RPMI7951 (cell line): ENCODE measurements around the gene PAX5. TPM values are rescaled to one million over a fixed set of nuclear protein-coding genes. Genes with fewer than 3 reads are reported as not detected.
A peak's percentile ranks its signal among the peaks of the same experiment; 100 is the strongest.

ENCODE experiments used
- DNase-seq: peaks from one replicate; pipeline ENCODE4 v3.0.0-alpha.2; 2012; ENCODE audit warnings: low read depth
- total RNA-seq: library from RNA; depleted of rRNA; stranded (reverse); fragments of >200 nt; shearing (Covaris generic); gene quantifications from 2 replicates; pipeline ENCODE4 v1.2.3, GENCODE V29; 2014

The PAX5 gene
- total RNA-seq, 1 experiment from 2014 or later = not detected

- peak; percentile 25 for DNase-seq
These were observed 8.8 kb downstream of the PAX5 start for GRCh38 chr9:37025071-37025822.

- DNase-seq = no peak
These were observed 16.5 kb downstream of the PAX5 start for GRCh38 chr9:37017546-37017945.

- no peak for DNase-seq
These were observed 22.5 kb downstream of the PAX5 start for GRCh38 chr9:37011530-37011929.

DNA sequence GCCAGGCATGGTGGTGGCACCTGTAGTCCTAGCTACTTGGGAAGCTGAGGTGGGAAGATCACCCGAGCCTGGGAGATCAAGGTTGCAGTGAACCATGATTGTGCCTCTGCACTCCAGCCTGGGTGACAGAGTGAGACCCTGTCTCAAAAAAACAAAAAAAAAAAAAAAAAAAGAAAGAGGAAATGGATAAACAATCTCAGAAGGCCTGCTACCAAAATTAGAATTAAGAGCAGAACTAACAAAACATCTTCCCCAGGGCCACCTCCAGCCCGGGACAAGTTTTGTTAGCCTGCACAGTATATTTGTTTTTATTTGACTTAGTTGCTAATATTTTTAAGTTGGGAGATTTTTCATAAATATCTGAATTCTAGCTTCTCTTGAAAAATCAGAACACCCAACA is 23.1 kb downstream of the PAX5 start:
- DNase-seq = no peak

DNA sequence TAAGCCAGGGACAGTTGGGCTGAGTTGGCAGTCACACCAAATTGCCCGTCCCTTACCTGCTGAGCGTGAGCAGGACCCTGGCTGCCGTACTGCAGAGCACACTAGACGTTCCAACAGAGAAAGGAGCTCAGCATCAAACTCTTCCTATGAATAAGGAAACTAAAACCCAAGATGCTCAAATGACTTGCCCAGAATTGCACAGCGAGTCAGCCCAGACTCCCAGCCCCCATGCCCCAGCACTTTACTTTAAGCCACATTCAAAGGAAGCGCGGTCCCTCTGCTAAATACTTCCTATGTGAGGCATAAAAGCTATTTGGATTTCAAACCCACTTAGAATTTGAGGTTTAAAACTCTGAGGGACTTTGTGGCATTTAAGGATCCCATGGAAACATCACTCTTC is 23.9 kb downstream of the PAX5 start:
- no peak for DNase-seq

GRCh38 chr9:37007295-37007694 is 26.8 kb downstream of the PAX5 start:
- DNase-seq = no peak

- no peak for DNase-seq
These were observed 28.4 kb downstream of the PAX5 start for GRCh38 chr9:37005517-37006140.

DNA sequence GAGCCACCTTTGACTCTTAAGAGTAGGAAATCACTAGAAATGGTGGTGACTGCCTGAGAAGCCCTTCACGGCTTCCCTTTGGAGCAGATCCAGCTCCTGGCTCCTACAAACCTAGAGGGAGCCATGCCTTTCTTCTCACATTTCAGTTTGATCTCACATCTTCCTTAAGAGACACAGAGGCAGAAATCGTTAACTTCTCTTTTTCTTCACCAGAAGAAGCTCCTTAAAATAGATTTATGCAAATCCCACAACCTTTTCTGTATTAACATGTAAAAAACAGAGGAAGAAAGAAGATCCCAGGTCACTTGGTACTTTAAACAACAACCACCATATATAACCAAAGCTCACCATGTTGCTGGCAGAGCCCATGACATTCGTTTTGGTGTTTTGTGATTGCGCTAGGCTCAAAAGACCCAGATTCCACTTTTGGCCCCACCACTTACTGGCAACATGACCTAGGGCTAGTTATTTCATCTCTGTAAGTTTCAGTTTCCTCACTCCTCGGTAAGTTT is 29.6 kb downstream of the PAX5 start:
- no peak for DNase-seq

GRCh38 chr9:37002413-37003217 is 31.5 kb downstream of the PAX5 start:
- no peak for DNase-seq

GRCh38 chr9:37002036-37002412 is 32.0 kb downstream of the PAX5 start:
- no peak for DNase-seq

- no peak for DNase-seq
These were observed 32.6 kb downstream of the PAX5 start for GRCh38 chr9:37001459-37001858.

DNA sequence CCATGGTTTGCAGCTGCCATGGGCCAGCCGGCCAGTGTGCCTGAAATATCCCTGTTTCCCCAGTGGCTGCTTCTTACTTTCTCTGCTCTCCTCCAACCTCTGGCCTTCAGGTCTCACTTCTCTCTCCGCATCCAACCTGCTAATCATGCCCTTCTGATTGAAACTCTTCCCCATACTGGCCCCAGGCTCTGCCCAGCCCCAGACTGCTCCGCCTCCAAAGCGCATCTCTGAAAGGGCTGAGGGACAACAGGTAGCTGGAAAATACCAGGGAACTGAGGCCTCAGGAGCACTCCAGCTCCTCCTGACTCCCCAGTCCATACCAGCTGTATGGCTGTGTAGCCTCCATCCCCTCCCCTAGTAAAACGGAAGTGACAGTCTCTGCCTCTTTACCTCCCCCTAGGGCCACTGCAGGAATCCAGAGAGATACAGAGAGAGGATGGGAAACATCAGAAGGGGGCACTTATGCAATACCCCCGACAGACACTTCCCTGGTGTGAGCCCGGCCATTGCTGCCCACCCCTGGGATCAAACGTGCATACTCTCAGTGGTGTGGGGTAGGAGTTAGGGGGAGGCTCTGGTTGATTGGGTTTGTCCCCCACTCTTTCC is 34.2 kb downstream of the PAX5 start:
- no peak for DNase-seq

DNA sequence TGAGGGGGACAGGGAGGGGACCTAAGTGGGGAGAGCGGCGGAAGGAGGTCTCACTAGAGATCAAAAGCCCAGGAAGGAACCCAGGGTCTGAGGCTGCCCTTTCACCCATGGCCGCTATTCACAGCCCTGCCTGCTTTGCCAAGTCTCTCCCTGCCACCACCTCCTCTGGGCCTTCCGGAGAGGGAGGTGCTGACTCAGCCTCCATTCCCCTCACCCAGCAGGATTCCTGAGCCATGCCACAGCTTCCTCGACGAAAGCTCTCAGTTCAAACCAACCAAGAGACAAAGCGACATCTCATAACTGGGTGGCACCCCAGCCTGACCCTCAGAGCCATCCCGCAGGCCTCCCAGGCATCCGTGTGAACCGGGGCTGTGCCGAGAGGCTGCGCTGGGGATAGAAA is 36.7 kb downstream of the PAX5 start:
- peak; percentile 23 for DNase-seq

GRCh38 chr9:36996706-36997086 is 37.4 kb downstream of the PAX5 start:
- no peak for DNase-seq

- peak; percentile 47 for DNase-seq
These were observed 38.0 kb downstream of the PAX5 start for GRCh38 chr9:36995927-36996705.

- DNase-seq = no peak
These were observed 39.9 kb downstream of the PAX5 start for GRCh38 chr9:36993933-36994764.

DNA sequence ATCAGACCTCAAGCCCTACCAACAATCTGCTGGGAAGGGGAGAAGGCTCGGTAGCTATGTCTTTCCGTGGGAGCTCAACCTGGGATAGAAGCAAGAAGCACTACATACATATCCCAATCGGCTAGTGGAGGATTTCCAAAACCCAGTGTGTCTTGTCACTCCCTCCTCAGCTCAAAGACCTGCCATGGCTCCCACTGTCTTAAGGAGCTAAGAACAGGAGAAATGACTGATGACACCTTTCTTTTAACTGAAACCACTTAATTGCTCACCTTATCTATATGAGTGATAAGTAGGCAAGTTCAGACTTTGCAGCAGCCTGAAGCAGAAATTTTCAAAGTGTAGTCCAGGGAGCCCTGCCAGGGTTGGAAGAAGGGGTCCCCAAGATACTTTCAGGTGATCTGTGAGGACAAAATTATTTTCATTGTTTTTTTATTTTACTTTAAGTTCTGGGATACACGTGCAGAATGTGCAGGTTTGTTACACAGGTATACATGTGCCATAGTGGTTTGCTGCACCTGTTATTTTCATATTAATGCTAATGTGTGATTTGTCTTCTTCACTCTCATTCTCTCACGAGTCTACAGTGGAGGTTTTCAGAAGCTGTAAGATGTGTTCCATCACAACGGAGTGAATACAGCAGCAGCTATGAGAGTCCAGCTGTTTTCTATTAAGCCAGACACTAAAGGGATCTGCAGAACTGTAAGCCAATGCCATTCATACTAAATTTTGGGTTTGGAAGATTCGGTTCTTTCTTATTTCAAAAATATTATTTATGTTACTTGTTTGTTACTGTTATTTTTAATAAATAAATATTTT is 41.4 kb downstream of the PAX5 start:
- DNase-seq = no peak

DNA sequence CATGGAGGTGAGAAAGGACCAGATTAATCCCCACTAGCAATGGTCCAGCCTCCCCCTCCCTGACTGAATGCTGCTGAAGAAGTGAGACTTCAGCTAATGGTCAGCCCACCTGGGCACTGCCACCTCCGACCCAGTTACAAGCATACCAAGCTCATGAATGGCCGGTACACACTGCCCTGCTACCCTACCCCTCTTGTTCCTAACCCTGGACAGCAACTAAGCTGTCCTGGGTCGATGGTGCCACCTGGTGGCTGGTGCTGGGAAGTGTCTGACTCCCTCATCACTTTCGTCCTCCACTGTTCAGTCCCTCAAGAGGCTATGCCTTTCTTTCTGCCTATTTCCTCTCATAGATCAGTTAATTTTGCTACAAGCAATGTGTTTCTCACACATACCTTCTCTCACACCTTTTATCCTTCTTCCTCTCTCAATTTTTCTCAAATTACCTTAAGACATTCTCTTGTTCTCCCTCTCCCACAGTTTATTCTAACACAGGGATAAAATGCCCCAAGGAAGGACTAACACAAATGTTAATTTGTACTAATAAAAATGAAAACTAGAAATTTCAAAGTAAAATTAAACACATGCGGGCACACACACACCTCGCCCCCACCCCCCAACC is 42.4 kb downstream of the PAX5 start:
- DNase-seq = peak; percentile 8

DNA sequence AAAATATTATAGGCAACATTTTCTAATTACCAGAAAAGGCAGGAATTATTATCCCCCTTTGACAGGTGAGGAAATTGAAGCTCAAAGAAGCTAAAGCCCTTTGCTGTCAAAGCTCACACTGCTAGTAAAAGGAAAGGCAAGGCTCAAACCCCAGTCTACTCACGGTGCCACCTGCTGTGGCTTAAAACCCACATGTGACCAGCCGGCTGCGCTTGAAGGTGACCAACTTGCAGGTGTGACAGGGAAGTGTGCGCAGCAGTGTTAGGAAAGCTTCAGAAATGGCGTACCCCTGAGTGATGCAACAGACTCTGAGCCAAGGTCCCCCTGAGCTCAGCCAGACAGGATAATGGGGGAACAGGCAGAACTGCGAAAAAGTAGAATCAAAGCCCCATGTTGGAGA is 45.2 kb downstream of the PAX5 start:
- no peak for DNase-seq
